ENCODE data around the gene ELMOD1. TPM values are rescaled to one million over a fixed set of nuclear protein-coding genes. Genes with fewer than 3 reads are reported as not detected.
A peak's percentile ranks its signal among the peaks of the same experiment; 100 is the strongest.
"Not testable (repeated sequence)": the region's sequence is repeated elsewhere in the genome, so short reads cannot be mapped to it uniquely, and the experiment has no call there.

ELMOD1 gene
- total RNA-seq, 6 donors from 2014 or later = 0.15 to 2.3 (median 0.81) TPM; not detected in 2

- 90 to 94% methylated on average over 8 to 9 of the region's 12 CpGs for WGBS, 2 donors
These were observed 20.9 kb upstream of the ELMOD1 start for GRCh38 chr11:107570015-107570414.

GRCh38 chr11:107573438-107573837, 17.5 kb upstream of the ELMOD1 start:
- TF ChIP-seq POLR2A (IDR thresholded peaks at IDR 0.05) (no peak), CTCF (IDR thresholded peaks at IDR 0.05) (no peak), EP300 (IDR thresholded peaks at IDR 0.05) (no peak), POLR2AphosphoS5 (IDR thresholded peaks at IDR 0.05) (no peak)
- Histone ChIP-seq H3K4me3 (no peak overlapping the region), H3K36me3 (no peaks in the 10 kb centered on the region), H3K27me3 (no peaks in the 10 kb centered on the region), H3K27ac (no peak overlapping the region), H3K4me1 (peaks cover 0 to 6% (median 0%) of the 10 kb centered on the region in 4 donors), H3K9me3 (no peaks in the 10 kb centered on the region)
- 36 to 58% methylated on average over 1 of the region's 1 CpG for WGBS, 2 donors
- ATAC-seq (ENCODE audit: low FRiP score in 2 of 2) = no peak
- no peak for DNase-seq

More at GRCh38 chr11:107570015-107570414, 20.9 kb upstream of the ELMOD1 start:
- Histone ChIP-seq H3K36me3 (no peaks in the 10 kb centered on the region), H3K9me3 (no peaks in the 10 kb centered on the region), H3K4me3 (no peak overlapping the region), H3K27ac (no peak overlapping the region), H3K4me1 (peaks cover 0 to 8% (median 3%) of the 10 kb centered on the region in 4 donors), H3K27me3 (no peaks in the 10 kb centered on the region)
- DNase-seq (peak in 1 of 2 donors; percentile 34), ATAC-seq (ENCODE audit: low FRiP score in 2 of 2) (no peak)
- no peak for TF ChIP-seq POLR2AphosphoS5 (IDR thresholded peaks at IDR 0.05)
- no peak for TF ChIP-seq POLR2A (IDR thresholded peaks at IDR 0.05)
- TF ChIP-seq EP300 (IDR thresholded peaks at IDR 0.05) = no peak
- no peak for TF ChIP-seq CTCF (IDR thresholded peaks at IDR 0.05)

- not testable (repeated sequence) for H3K9me3 ChIP-seq, H3K4me1 ChIP-seq, H3K27me3 ChIP-seq, H3K4me3 ChIP-seq, H3K27ac ChIP-seq, H3K36me3 ChIP-seq
- TF ChIP-seq CTCF (IDR thresholded peaks at IDR 0.05) = peak; percentile 44 to 68 (median 63)
- DNase-seq = peak in 1 of 2 donors; percentile 44
- 34 to 48% methylated on average over 2 of the region's 2 CpGs for WGBS, 2 donors
- peak in 1 of 2 donors; percentile 79 for ATAC-seq (ENCODE audit: low FRiP score in 2 of 2)
These were observed 14.2 kb upstream of the ELMOD1 start for GRCh38 chr11:107576497-107577345.

GRCh38 chr11:107577346-107577711, 13.6 kb upstream of the ELMOD1 start:
- Histone ChIP-seq H3K36me3 (no peaks in the 10 kb centered on the region), H3K9me3 (no peaks in the 10 kb centered on the region), H3K27me3 (no peaks in the 10 kb centered on the region), H3K27ac (no peak overlapping the region), H3K4me3 (no peak overlapping the region), H3K4me1 (peaks cover 0 to 6% (median 0%) of the 10 kb centered on the region in 4 donors)
- TF ChIP-seq EP300 (IDR thresholded peaks at IDR 0.05) (no peak), CTCF (IDR thresholded peaks at IDR 0.05) (no peak), POLR2AphosphoS5 (IDR thresholded peaks at IDR 0.05) (no peak), POLR2A (IDR thresholded peaks at IDR 0.05) (no peak)
- ATAC-seq (ENCODE audit: low FRiP score in 2 of 2) (no peak), DNase-seq (no peak)
- WGBS, 2 donors = 50 to 70% methylated on average over 6 of the region's 6 CpGs

- H3K9me3 ChIP-seq; H3K36me3 ChIP-seq; H3K4me1 ChIP-seq; DNase-seq; H3K4me3 ChIP-seq; ATAC-seq (ENCODE audit: low FRiP score in 2 of 2); H3K27me3 ChIP-seq; H3K27ac ChIP-seq: not testable (repeated sequence)
- 89 to 97% methylated on average over 2 of the region's 2 CpGs for WGBS, 2 donors
These were observed 11.8 kb upstream of the ELMOD1 start for GRCh38 chr11:107579169-107579568.
